ENCODE results near the gene CLDN6. TPM values are rescaled to one million over a fixed set of nuclear protein-coding genes. Genes with fewer than 3 reads are reported as not detected.

Gene CLDN6
- total RNA-seq, 1 donor: under 0.01 TPM

DNA sequence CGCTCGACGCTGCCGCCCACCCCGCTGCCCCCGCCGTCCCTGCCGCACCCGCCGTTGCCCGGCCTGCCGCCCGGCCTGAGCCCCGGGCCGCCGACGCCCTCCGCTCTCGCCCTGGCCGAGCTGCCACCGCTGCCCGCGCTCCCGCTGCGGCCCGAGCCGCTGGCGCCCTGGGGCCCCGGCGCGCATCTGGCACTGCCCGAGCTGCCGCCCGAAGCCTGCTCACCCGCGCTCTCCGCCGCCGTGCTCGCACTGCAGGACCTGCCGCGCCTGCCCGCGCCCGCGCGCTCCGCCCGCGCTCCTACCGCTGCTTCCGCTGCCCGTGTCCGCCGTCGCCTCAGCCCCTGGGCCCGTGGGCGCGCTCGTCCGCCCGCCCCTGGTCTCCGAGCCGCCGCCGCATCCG lies 13.7 kb downstream of the CLDN6 start:
- Histone ChIP-seq H3K79me2 (ENCODE audit: insufficient read depth, low read length) (no peaks in the 10 kb centered on the region), H3K27me3 (ENCODE audit: insufficient read depth, low read length) (peaks cover 52% of the 10 kb centered on the region), H3K9me3 (ENCODE audit: low read depth, low read length) (no peaks in the 10 kb centered on the region), H3K4me2 (ENCODE audit: insufficient read depth, low read length) (no peak overlapping the region), H3K36me3 (ENCODE audit: insufficient read depth, low read length) (no peaks in the 10 kb centered on the region), H3K27ac (ENCODE audit: low read depth, low read length) (no peak overlapping the region), H4K20me1 (ENCODE audit: insufficient read depth, low read length) (no peaks in the 10 kb centered on the region), H2AFZ (ENCODE audit: low read length) (no peak overlapping the region), H3K4me3 (ENCODE audit: insufficient read depth, low read length) (no peak overlapping the region), H3K4me1 (ENCODE audit: insufficient read depth, low read length) (no peaks in the 10 kb centered on the region)
- peak; percentile 94 for DNase-seq (ENCODE audit: insufficient read length, low spot score, missing footprints)
- TF ChIP-seq, protein P1, sequence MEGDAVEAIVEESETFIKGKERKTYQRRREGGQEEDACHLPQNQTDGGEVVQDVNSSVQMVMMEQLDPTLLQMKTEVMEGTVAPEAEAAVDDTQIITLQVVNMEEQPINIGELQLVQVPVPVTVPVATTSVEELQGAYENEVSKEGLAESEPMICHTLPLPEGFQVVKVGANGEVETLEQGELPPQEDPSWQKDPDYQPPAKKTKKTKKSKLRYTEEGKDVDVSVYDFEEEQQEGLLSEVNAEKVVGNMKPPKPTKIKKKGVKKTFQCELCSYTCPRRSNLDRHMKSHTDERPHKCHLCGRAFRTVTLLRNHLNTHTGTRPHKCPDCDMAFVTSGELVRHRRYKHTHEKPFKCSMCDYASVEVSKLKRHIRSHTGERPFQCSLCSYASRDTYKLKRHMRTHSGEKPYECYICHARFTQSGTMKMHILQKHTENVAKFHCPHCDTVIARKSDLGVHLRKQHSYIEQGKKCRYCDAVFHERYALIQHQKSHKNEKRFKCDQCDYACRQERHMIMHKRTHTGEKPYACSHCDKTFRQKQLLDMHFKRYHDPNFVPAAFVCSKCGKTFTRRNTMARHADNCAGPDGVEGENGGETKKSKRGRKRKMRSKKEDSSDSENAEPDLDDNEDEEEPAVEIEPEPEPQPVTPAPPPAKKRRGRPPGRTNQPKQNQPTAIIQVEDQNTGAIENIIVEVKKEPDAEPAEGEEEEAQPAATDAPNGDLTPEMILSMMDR (IDR thresholded peaks at IDR 0.05; ENCODE audit: extremely low read depth, low read depth, low read length): no peak

DNA sequence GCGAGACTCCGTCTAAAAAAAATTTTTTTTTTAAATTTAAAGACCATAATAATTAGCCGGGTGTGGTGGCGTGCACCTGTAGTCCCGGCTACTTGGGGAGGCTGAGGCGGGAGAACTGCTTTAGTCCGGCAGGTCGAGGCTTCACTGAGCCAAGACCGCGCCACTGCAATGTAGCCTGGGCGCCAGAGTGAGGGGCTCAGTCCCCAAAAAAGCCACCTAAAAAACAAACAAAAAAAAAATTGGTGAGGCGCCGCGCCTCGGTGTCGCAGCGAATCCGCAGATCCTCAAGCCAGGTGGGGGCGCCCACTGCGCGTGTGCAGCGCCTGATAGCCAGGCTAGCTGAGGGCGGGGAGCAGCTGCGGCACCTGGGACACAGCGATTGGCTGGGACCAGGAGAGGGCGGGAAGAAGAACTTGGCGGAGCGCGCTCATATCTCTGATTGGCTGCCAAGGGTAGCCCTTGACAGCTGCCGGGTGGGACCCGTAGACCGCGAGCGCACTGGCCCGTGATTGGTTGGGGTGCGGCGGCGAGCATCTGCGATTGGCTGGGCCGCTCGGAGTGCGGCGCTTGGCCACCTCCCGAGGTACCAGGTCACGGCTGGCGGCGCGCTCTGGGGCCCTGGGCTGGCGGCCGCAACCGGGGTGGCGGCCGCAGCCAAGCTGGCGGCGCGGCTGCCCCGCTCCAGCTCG lies 14.3 kb downstream of the CLDN6 start:
- TF ChIP-seq, protein P1 (IDR thresholded peaks at IDR 0.05; ENCODE audit: extremely low read depth, low read depth, low read length): no peak

DNA sequence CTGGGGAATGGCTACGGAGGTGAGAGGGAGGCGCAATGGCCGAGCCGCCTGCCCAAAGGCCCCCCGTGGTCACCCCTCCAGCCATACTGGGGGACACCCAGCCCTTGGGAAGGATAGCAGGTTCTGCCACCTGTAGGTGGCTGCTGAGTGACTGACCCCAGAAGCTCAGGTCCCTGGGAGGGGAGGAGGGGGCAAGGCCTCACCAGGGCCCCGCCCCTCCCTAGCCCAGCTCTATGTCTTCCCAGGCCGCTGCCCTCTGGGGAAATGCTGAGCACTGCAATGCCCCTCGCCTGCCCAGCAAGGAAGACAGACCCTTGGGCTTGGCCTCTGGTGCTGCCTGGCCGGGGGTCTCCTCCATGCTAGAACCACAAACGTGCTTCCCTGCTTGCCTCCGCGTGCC lies 16.7 kb downstream of the CLDN6 start:
- no peak overlapping the region for H3K27ac ChIP-seq (ENCODE audit: low read depth, low read length)
- H3K4me1 ChIP-seq (ENCODE audit: insufficient read depth, low read length): no peaks in the 10 kb centered on the region
- H3K4me3 ChIP-seq (ENCODE audit: insufficient read depth, low read length): no peak overlapping the region
- TF ChIP-seq, protein P1 (IDR thresholded peaks at IDR 0.05; ENCODE audit: extremely low read depth, low read depth, low read length): no peak
- no peaks in the 10 kb centered on the region for H3K79me2 ChIP-seq (ENCODE audit: insufficient read depth, low read length)
- H2AFZ ChIP-seq (ENCODE audit: low read length): no peak overlapping the region
- no peaks in the 10 kb centered on the region for H4K20me1 ChIP-seq (ENCODE audit: insufficient read depth, low read length)
- no peaks in the 10 kb centered on the region for H3K36me3 ChIP-seq (ENCODE audit: insufficient read depth, low read length)
- no peak for DNase-seq (ENCODE audit: insufficient read length, low spot score, missing footprints)
- no peak overlapping the region for H3K4me2 ChIP-seq (ENCODE audit: insufficient read depth, low read length)
- no peaks in the 10 kb centered on the region for H3K9me3 ChIP-seq (ENCODE audit: low read depth, low read length)
- H3K27me3 ChIP-seq (ENCODE audit: insufficient read depth, low read length): peaks cover 37% of the 10 kb centered on the region

More for the DNA sequence above, 14.3 kb downstream of the CLDN6 start:
- Histone ChIP-seq H3K27ac (ENCODE audit: low read depth, low read length) (no peak overlapping the region), H3K36me3 (ENCODE audit: insufficient read depth, low read length) (no peaks in the 10 kb centered on the region), H4K20me1 (ENCODE audit: insufficient read depth, low read length) (no peaks in the 10 kb centered on the region), H3K79me2 (ENCODE audit: insufficient read depth, low read length) (no peaks in the 10 kb centered on the region), H3K4me3 (ENCODE audit: insufficient read depth, low read length) (no peak overlapping the region), H3K9me3 (ENCODE audit: low read depth, low read length) (no peaks in the 10 kb centered on the region), H3K4me2 (ENCODE audit: insufficient read depth, low read length) (no peak overlapping the region), H3K4me1 (ENCODE audit: insufficient read depth, low read length) (no peaks in the 10 kb centered on the region), H2AFZ (ENCODE audit: low read length) (no peak overlapping the region), H3K27me3 (ENCODE audit: insufficient read depth, low read length) (peaks cover 46% of the 10 kb centered on the region)
- peak; percentile 100 for DNase-seq (ENCODE audit: insufficient read length, low spot score, missing footprints)

DNA sequence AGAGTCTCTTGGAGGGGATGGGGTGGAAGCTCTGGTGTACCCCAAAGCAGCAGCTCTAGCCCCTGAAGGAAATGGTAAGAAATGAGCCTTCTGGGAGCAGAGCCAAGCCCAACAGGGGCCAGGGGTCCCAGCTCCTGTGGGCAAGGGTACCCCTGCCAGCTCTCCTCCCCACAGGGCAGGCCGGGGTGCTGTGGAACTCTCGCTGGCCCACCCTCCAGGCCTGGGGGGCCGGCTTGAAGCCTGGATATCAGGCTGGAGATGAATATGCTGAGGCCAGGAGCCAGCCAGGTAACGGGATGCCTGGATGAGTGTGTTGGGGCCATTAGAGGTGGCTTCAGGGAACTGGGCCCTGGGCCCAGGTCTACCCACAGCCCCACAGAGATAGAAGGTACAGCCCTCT lies 17.4 kb downstream of the CLDN6 start:
- no peak overlapping the region for H3K27ac ChIP-seq (ENCODE audit: low read depth, low read length)
- no peak overlapping the region for H2AFZ ChIP-seq (ENCODE audit: low read length)
- H3K9me3 ChIP-seq (ENCODE audit: low read depth, low read length): no peaks in the 10 kb centered on the region
- no peaks in the 10 kb centered on the region for H3K36me3 ChIP-seq (ENCODE audit: insufficient read depth, low read length)
- TF ChIP-seq, protein P1 (IDR thresholded peaks at IDR 0.05; ENCODE audit: extremely low read depth, low read depth, low read length): no peak
- H3K4me3 ChIP-seq (ENCODE audit: insufficient read depth, low read length): no peak overlapping the region
- no peaks in the 10 kb centered on the region for H3K4me1 ChIP-seq (ENCODE audit: insufficient read depth, low read length)
- H3K27me3 ChIP-seq (ENCODE audit: insufficient read depth, low read length): peaks cover 33% of the 10 kb centered on the region
- no peak for DNase-seq (ENCODE audit: insufficient read length, low spot score, missing footprints)
- no peak overlapping the region for H3K4me2 ChIP-seq (ENCODE audit: insufficient read depth, low read length)
- no peaks in the 10 kb centered on the region for H4K20me1 ChIP-seq (ENCODE audit: insufficient read depth, low read length)
- no peaks in the 10 kb centered on the region for H3K79me2 ChIP-seq (ENCODE audit: insufficient read depth, low read length)
